Upper lobe of left lung (tissue), 4 donors: ENCODE results near the gene SLC6A1.

Source experiments
- CTCF ChIP-seq, 6 experiments: fragments of 450-650 bp in 4 of 6; fragments of 200-600 bp in 2 of 6; sonication (generic) in 2 of 6; IDR thresholded peaks; one replicate each; pipeline ENCODE4 v1.5.1; 2016 to 2019; ENCODE audit warnings: antibody characterized with exemption in 6 of 6
- EP300 ChIP-seq, 4 donors: sonication (generic); formaldehyde crosslinking; IDR thresholded peaks; one replicate each; pipeline ENCODE4 v1.5.1; 2017; ENCODE audit warnings: antibody characterized with exemption in 4 of 4, control low read depth in 2 of 4
- POLR2A ChIP-seq, 4 donors: fragments of 450-650 bp; IDR thresholded peaks; one replicate each; pipeline ENCODE4 v1.5.1; 2016 to 2017; ENCODE audit warnings: antibody characterized with exemption in 4 of 4, mild to moderate bottlenecking in 2 of 4
- POLR2AphosphoS5 ChIP-seq, 2 donors: sonication (generic); formaldehyde crosslinking; IDR thresholded peaks; one replicate each; pipeline ENCODE4 v1.5.1; 2017; ENCODE audit warnings: antibody characterized with exemption in 2 of 2

- no peak for TF ChIP-seq CTCF (IDR thresholded peaks at IDR 0.05)
- no peak for TF ChIP-seq EP300 (IDR thresholded peaks at IDR 0.05)
- TF ChIP-seq POLR2A (IDR thresholded peaks at IDR 0.05) = no peak
- TF ChIP-seq POLR2AphosphoS5 (IDR thresholded peaks at IDR 0.05) = no peak
Observed at GRCh38 chr3:11054739-11055438, 62.3 kb downstream of the SLC6A1 start.
